SK-N-SH (cell line): ENCODE results near the gene IL17RB.

ENCODE experiments used
- CHD2 ChIP-seq: fragments of 150-350 bp; IDR thresholded peaks from 2 replicates; pipeline ENCODE4 v1.6.1; 2018; ENCODE audit warnings: low read length; ENCODE audit not compliant: partially characterized antibody
- CTCF ChIP-seq: fragments of 200-600 bp; sonication (generic); IDR thresholded peaks from 2 replicates; pipeline ENCODE4 v1.6.1; 2017; ENCODE audit warnings: antibody characterized with exemption, mild to moderate bottlenecking, moderate library complexity
- EZH2phosphoT487 ChIP-seq: fragments of 200-600 bp; sonication (generic); IDR thresholded peaks from 2 replicates; pipeline ENCODE4 v1.6.1; 2017; ENCODE audit warnings: low read depth, mixed run types, mild to moderate bottlenecking, antibody characterized with exemption, moderate library complexity, borderline replicate concordance
- GABPA ChIP-seq: IDR thresholded peaks from 2 replicates; pipeline ENCODE4 v1.4.0; 2012; ENCODE audit warnings: low read depth, mild to moderate bottlenecking
- MEF2A ChIP-seq: IDR thresholded peaks from 2 replicates; pipeline ENCODE4 v1.4.0; 2012; ENCODE audit warnings: low read depth, borderline replicate concordance
- RAD21 ChIP-seq: IDR thresholded peaks from 2 replicates; pipeline ENCODE4 v1.6.1; 2012; ENCODE audit warnings: mild to moderate bottlenecking, low read length
- YY1 ChIP-seq: IDR thresholded peaks from 2 replicates; pipeline ENCODE4 v1.4.0; 2012; ENCODE audit warnings: low read depth, mild to moderate bottlenecking

- TF ChIP-seq MEF2A (no peak), GABPA (no peak), CTCF (no peak), RAD21 (no peak), EZH2phosphoT487 (no peak), YY1 (no peak), CHD2 (no peak)
Observed at GRCh38 chr3:53846851-53847155, 435 bp downstream of the IL17RB start.
